CD14-positive monocyte (primary cell): ENCODE results near the gene LRRC18. TPM values are rescaled to one million over a fixed set of nuclear protein-coding genes. Genes with fewer than 3 reads are reported as not detected.

Source experiments
- DNase-seq, 3 donors: peaks; one replicate each; pipeline ENCODE4 v3.0.0-alpha.2; 2011 to 2022
- H2AFZ ChIP-seq: 2 replicates; pipeline ENCODE4 v1.6.0; 2012; ENCODE audit warnings: mild to moderate bottlenecking, low read depth, low read length, inconsistent platforms; ENCODE audit not compliant: insufficient read depth, poor library complexity, severe bottlenecking
- H3K27ac ChIP-seq, 2 donors: 1 replicate in 1 of 2; 2 replicates in 1 of 2; pipeline ENCODE4 v1.5.1; 2012 to 2013; ENCODE audit warnings: low read length in 2 of 2, control low read depth in 1 of 2, inconsistent platforms in 1 of 2, low read depth in 1 of 2, mild to moderate bottlenecking in 1 of 2
- H3K27me3 ChIP-seq, 2 donors: one replicate each; pipeline versions ENCODE4 v1.6.0 to v1.6.1; 2011 to 2013; ENCODE audit warnings: low read length in 2 of 2; ENCODE audit not compliant: control insufficient read depth in 2 of 2, insufficient read depth in 2 of 2
- H3K36me3 ChIP-seq, 2 donors: replicated peaks in 1 of 2; 1 replicate in 1 of 2; 2 replicates in 1 of 2; pipeline versions ENCODE4 v1.5.1 to v1.6.1; 2012 to 2013; ENCODE audit warnings: low read length in 2 of 2, control low read depth in 1 of 2, inconsistent platforms in 1 of 2, mild to moderate bottlenecking in 1 of 2; ENCODE audit not compliant: insufficient read depth in 2 of 2, control insufficient read depth in 1 of 2
- H3K4me1 ChIP-seq, 2 donors: 1 replicate in 1 of 2; 2 replicates in 1 of 2; pipeline versions ENCODE4 v1.5.1 to v1.6.1; 2012 to 2013; ENCODE audit warnings: low read length in 2 of 2, control low read depth in 1 of 2, inconsistent platforms in 1 of 2, mild to moderate bottlenecking in 1 of 2, moderate library complexity in 1 of 2; ENCODE audit not compliant: insufficient read depth in 2 of 2, control insufficient read depth in 1 of 2
- H3K4me2 ChIP-seq: replicated peaks from 2 replicates; pipeline ENCODE3; 2012; ENCODE audit warnings: low read length, moderate library complexity, mild to moderate bottlenecking; ENCODE audit not compliant: poor library complexity, severe bottlenecking; ENCODE audit errors: extremely low read depth
- H3K4me3 ChIP-seq, 3 experiments: fragments of 200-600 bp in 1 of 3; sonication (generic) in 1 of 3; replicated peaks in 1 of 3; 1 replicate in 2 of 3; 2 replicates in 1 of 3; pipeline ENCODE4 v1.5.1; 2011 to 2013; ENCODE audit warnings: low read length in 3 of 3, mild to moderate bottlenecking in 3 of 3, control low read depth in 2 of 3, low read depth in 2 of 3, inconsistent platforms in 1 of 3, moderate library complexity in 1 of 3
- H3K79me2 ChIP-seq: 2 replicates; pipeline ENCODE4 v1.6.0; 2012; ENCODE audit warnings: mild to moderate bottlenecking, control low read depth, inconsistent platforms, low read length, moderate library complexity; ENCODE audit not compliant: insufficient read depth
- H3K9ac ChIP-seq: 2 replicates; pipeline ENCODE4 v1.6.0; 2017; ENCODE audit warnings: low read length, mild to moderate bottlenecking; ENCODE audit not compliant: insufficient read depth, poor library complexity, severe bottlenecking
- H3K9me3 ChIP-seq, 2 donors: replicated peaks in 1 of 2; 1 replicate in 1 of 2; 2 replicates in 1 of 2; pipeline versions ENCODE4 v1.5.1 to v1.6.1; 2012 to 2013; ENCODE audit warnings: low read length in 2 of 2, control low read depth in 1 of 2; ENCODE audit not compliant: control insufficient read depth in 1 of 2, insufficient read depth in 1 of 2
- H4K20me1 ChIP-seq: 2 replicates; pipeline ENCODE4 v1.6.0; 2012; ENCODE audit warnings: mild to moderate bottlenecking, low read length, control low read depth, moderate library complexity; ENCODE audit not compliant: insufficient read depth
- H3K27ac Mint-ChIP-seq, 7 donors: one replicate each; pipeline ENCODE4 v1.8.0; 2020; ENCODE audit warnings: mild to moderate bottlenecking in 7 of 7, mixed read lengths in 7 of 7, moderate library complexity in 6 of 7, inconsistent platforms in 2 of 7
- H3K27me3 Mint-ChIP-seq, 3 donors: one replicate each; pipeline ENCODE4 v1.8.0; 2021 to 2022; ENCODE audit warnings: low read depth in 3 of 3, mild to moderate bottlenecking in 3 of 3, mixed read lengths in 3 of 3, moderate library complexity in 3 of 3, inconsistent platforms in 1 of 3
- H3K36me3 Mint-ChIP-seq, 2 donors: one replicate each; pipeline ENCODE4 v1.8.0; 2020; ENCODE audit warnings: mixed read lengths in 2 of 2, inconsistent platforms in 1 of 2, mild to moderate bottlenecking in 1 of 2
- H3K4me1 Mint-ChIP-seq: one replicate; pipeline ENCODE4 v1.8.0; 2020; ENCODE audit warnings: mild to moderate bottlenecking, mixed read lengths
- H3K4me3 Mint-ChIP-seq, 2 donors: one replicate each; pipeline ENCODE4 v1.8.0; 2020; ENCODE audit warnings: mild to moderate bottlenecking in 2 of 2, mixed read lengths in 2 of 2, moderate library complexity in 1 of 2
- H3K9me3 Mint-ChIP-seq, 7 donors: one replicate each; pipeline ENCODE4 v1.8.0; 2020 to 2022; ENCODE audit warnings: mixed read lengths in 7 of 7, mild to moderate bottlenecking in 6 of 7, moderate library complexity in 6 of 7, inconsistent platforms in 2 of 7
- WGBS: methylation state at CpG from one replicate; pipeline ENCODE4 v1.1.5; 2013; ENCODE audit warnings: missing lambda C conversion rate; ENCODE audit not compliant: insufficient coverage; 5-methylcytosine and 5-hydroxymethylcytosine counted together
- intact Hi-C, 2 donors: fragments of 100-400 bp; cut with micrococcal nuclease; formaldehyde crosslinking; loops; one replicate each; pipeline versions ENCODE4 v1.15.0 to v1.15.1; 2023
- polyA plus RNA-seq, 3 donors: library from polyadenylated mRNA; depleted of rRNA in 1 of 3; unstranded in 2 of 3; stranded (reverse) in 1 of 3; fragments of 300-500 nt in 2 of 3; fragments of >200 nt in 1 of 3; fragmentation: Illumina TruSeq in 2 of 3; gene quantifications; 1 replicate in 2 of 3; 2 replicates in 1 of 3; pipeline ENCODE4 v1.2.3, GENCODE V29; 2012 to 2021
- TF ChIP-seq, protein P1 (sequence below): fragments of 200-600 bp; IDR thresholded peaks from one replicate; pipeline ENCODE4 v1.8.0; 2022; ENCODE audit warnings: antibody characterized with exemption, mild to moderate bottlenecking

LRRC18 gene
- polyA plus RNA-seq, 3 donors, result not detected

DNA sequence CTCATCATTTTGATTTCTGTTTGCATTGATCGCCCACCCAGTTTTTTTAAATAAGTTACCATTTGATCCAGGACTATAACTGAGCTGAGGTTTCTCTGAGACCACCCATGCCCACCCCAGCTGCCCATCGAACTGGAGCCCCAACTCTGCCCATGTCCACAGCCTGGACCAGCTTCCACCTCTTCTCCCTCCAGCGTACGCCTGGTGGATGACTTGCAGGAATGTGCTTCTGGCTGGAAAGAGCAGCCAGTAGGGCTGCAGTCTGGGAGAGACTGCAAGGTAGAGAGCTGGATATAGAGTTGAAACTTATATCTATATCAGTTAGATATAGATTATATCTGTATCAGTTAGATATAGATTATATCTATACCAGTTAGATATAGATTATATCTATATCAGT, 25.8 kb upstream of the LRRC18 start:
- no peak for DNase-seq
- peaks cover 87 to 97% of the 10 kb centered on the region in 2 donors for H3K36me3 Mint-ChIP-seq
- WGBS, result 100% methylated on average over 1 of the region's 4 CpGs

GRCh38 chr10:48964038-48964437, 24.4 kb upstream of the LRRC18 start:
- no peak overlapping the region for H3K4me3 Mint-ChIP-seq
- TF ChIP-seq, protein P1, sequence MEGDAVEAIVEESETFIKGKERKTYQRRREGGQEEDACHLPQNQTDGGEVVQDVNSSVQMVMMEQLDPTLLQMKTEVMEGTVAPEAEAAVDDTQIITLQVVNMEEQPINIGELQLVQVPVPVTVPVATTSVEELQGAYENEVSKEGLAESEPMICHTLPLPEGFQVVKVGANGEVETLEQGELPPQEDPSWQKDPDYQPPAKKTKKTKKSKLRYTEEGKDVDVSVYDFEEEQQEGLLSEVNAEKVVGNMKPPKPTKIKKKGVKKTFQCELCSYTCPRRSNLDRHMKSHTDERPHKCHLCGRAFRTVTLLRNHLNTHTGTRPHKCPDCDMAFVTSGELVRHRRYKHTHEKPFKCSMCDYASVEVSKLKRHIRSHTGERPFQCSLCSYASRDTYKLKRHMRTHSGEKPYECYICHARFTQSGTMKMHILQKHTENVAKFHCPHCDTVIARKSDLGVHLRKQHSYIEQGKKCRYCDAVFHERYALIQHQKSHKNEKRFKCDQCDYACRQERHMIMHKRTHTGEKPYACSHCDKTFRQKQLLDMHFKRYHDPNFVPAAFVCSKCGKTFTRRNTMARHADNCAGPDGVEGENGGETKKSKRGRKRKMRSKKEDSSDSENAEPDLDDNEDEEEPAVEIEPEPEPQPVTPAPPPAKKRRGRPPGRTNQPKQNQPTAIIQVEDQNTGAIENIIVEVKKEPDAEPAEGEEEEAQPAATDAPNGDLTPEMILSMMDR, result no peak
- no peaks in the 10 kb centered on the region for H3K27me3 ChIP-seq
- peaks cover 0 to 2% (median 0%) of the 10 kb centered on the region in 7 donors for H3K9me3 Mint-ChIP-seq
- no peak overlapping the region for H3K27ac ChIP-seq
- H3K9me3 ChIP-seq, result no peaks in the 10 kb centered on the region
- no CpG with 5 or more reads among the region's 1 CpG for WGBS
- no peaks in the 10 kb centered on the region for H3K4me1 Mint-ChIP-seq
- H3K36me3 ChIP-seq, result peaks cover 89 to 99% of the 10 kb centered on the region in 2 donors
- no peak overlapping the region for H3K9ac ChIP-seq
- no peaks in the 10 kb centered on the region for H4K20me1 ChIP-seq
- no peaks in the 10 kb centered on the region for H3K79me2 ChIP-seq
- H3K36me3 Mint-ChIP-seq, result peaks cover 88 to 97% of the 10 kb centered on the region in 2 donors
- no peaks in the 10 kb centered on the region for H3K27me3 Mint-ChIP-seq
- no peak overlapping the region for H3K27ac Mint-ChIP-seq
- no peak overlapping the region for H2AFZ ChIP-seq
- no peak for DNase-seq
- H3K4me2 ChIP-seq, result no peak overlapping the region
- no peak overlapping the region for H3K4me3 ChIP-seq
- intact Hi-C loops, result no loop called here
- no peaks in the 10 kb centered on the region for H3K4me1 ChIP-seq

More for the DNA sequence above, 25.8 kb upstream of the LRRC18 start:
- Mint-ChIP-seq H3K4me1 (no peaks in the 10 kb centered on the region), H3K9me3 (peaks cover 0 to 2% (median 0%) of the 10 kb centered on the region in 7 donors), H3K27me3 (no peaks in the 10 kb centered on the region), H3K27ac (no peak overlapping the region), H3K4me3 (no peak overlapping the region)
- TF ChIP-seq, protein P1, result no peak
- no peak overlapping the region for H3K4me3 ChIP-seq
- no peak overlapping the region for H3K4me2 ChIP-seq
- H2AFZ ChIP-seq, result no peak overlapping the region
- H3K9me3 ChIP-seq, result no peaks in the 10 kb centered on the region
- H3K9ac ChIP-seq, result no peak overlapping the region
- intact Hi-C loops, result no loop called here
- no peaks in the 10 kb centered on the region for H3K27me3 ChIP-seq
- no peaks in the 10 kb centered on the region for H3K4me1 ChIP-seq
- no peaks in the 10 kb centered on the region for H3K79me2 ChIP-seq
- no peaks in the 10 kb centered on the region for H4K20me1 ChIP-seq
- peaks cover 89 to 99% of the 10 kb centered on the region in 2 donors for H3K36me3 ChIP-seq
- H3K27ac ChIP-seq, result no peak overlapping the region
